ENCODE data around the gene FRYL.

GRCh38 chr4:48484494-48485168 lies 295.4 kb downstream of the FRYL start:
- TF ChIP-seq CTCF (conservative IDR thresholded peaks at IDR 0.05) (no peak), EZH2 (IDR thresholded peaks at IDR 0.05; ENCODE audit: low read depth) (no peak)

All from PC-9 (cell line).